Effector CD4-positive, alpha-beta T cell (primary cell): ENCODE measurements around the gene ZNF784.
"Not testable (repeated sequence)": the region's sequence is repeated elsewhere in the genome, so short reads cannot be mapped to it uniquely, and the experiment has no call there.

Experiments
- DNase-seq: peaks from one replicate; pipeline ENCODE4 v3.0.0-alpha.2; 2020

The ZNF784 gene

GRCh38 chr19:55602104-55603001 lies 22.0 kb downstream of the ZNF784 start:
- no peak for DNase-seq

DNA sequence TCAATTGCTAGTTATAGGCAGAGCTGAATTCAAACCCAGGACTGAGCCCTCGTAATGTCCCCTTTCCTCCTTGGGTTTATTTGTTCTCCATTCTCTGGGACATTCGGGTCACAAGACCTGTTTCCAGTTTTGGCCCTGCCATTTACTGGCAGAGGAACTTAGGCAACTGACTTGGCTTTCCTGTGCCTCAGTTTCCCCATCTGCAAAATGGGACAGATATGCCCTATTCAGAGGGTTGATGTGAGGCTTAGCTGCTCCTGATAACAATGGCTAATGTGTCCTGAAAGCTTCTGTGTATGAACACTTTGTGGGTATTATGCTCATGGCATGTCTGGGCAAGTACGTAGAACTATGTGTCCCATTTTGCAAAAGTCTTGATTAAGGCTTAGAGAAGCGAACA lies 23.3 kb downstream of the ZNF784 start:
- DNase-seq, result no peak

DNA sequence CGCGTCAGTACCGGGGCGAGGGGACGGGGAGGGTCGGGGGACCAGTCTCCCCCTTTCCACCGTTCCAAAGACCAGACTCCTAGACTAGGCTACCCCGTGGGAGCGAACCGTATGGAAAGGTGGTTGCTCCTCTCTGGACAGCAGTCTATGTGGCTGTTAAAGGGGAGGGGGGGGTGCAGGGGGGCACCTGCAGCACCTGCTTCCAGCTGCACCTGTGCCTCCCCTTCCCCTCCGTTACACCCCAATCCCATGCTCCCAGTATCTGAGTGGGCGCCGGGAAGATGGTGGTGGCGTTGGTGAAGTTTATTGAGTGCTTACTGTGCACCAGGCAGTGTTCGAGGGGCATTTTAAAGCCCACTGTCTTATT lies 23.7 kb downstream of the ZNF784 start:
- DNase-seq, result no peak

DNA sequence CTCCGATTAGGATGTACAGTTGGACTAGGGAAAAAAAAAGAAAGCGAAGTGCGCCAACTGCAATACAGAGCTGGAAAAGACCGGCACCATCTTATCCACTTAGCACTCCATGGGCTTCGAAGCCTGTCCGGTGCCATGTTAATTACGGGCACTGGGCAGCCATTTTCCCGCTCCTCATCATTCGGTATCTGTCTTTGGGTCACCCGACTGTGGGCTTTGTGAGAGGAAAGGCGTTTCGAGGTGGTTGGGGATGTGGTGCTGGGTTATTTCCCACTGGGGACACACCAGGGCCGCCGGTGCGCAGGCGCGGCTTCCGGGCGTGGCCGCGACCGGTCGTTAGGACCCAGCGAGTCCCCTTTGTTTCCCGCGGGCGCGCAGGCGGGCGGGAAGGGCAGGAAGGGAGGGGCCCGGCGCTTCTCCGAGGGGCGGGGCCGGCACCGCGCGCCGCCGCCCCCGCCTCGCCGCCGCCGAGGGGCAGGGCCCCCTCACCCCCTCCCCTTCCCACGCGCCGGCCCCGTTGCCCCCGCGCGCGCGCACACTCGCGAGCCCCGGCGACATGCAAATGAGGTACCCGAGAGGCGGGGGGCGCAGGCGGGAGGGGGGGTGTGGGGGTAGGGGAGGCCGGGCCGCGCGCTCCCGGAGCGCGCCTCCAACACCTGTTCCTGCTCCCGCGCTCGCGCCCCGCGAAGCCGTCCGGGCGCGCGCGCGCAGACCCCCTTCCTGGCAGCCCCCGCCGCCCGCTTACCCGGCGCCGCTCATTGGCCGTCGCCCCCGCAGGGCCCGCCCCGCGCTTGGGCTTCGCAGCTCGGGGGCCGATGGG lies 24.3 kb downstream of the ZNF784 start, which contains the start of gene ZNF524:
Gene ZNF524, plus strand, starts transcription at position 447 of the 820 bp plus-strand sequence. CDS start 1,825 bp downstream, outside the sequence.
- peak; percentile 77 for DNase-seq

DNA sequence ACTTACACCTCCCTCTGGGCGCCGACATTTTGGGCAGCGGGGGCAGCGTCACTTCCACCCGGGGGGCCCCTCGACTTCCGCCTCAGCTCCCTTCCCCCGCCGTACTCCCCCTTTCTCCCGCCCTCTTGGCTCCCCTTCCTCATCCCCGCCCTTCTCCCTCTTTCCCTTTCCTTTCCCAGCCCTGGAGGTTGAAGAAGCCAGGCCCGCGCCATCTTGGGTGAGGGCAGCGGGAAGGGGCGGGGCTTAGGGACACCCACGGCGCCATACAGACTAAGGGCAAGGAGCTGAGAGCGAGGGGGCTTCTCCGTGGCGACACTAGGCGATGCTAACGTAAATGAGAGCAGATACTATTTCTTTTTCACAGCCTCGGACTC lies 24.9 kb downstream of the ZNF784 start, which contains the start of gene FIZ1:
Gene FIZ1, minus strand, starts transcription at position 50 of the 374 bp plus-strand sequence. CDS start 1,652 bp downstream, outside the sequence.
- DNase-seq, result peak; percentile 92

DNA sequence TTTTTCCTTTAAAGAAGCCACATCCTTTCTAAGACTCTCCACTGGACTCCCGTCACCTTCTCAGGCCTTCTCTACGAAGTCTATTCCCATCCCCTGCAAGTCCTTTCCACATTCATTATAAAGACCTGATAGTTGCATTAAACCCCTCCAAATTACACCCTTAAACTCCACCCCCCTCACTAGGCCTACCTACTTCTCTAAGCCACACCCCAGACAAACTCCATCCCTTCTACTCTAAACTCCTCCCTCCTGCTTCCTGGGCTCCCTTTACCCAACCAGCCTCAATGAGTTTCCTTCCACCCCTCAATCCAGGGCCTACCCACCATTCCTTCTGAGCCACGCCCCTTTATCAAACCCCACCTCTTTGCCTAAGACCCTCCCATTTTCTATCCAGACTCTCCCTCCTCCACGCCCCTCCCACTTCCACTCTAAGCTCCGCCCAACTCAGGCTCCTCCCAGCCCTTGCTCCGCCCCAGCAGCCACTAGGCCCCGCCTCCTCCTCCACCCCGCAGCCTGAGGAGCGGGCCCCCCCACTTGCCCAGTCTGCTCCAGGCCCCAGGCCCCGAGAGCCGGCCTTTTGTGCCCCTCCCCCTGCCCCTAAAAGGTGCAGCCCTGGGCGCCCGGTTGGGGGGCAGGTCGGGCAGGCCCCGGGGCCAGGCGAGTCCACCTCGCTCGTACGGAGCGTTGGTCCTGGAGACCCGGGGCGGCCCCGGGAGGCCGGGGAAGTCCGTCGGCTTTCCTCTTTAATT lies 25.5 kb downstream of the ZNF784 start:
- peak; percentile 82 for DNase-seq

GRCh38 chr19:55598034-55598433 lies 26.3 kb downstream of the ZNF784 start:
- no peak for DNase-seq

- no peak for DNase-seq
Measured at GRCh38 chr19:55597501-55597921, 26.9 kb downstream of the ZNF784 start.

GRCh38 chr19:55596304-55596703 lies 28.1 kb downstream of the ZNF784 start:
- DNase-seq, result no peak

DNA sequence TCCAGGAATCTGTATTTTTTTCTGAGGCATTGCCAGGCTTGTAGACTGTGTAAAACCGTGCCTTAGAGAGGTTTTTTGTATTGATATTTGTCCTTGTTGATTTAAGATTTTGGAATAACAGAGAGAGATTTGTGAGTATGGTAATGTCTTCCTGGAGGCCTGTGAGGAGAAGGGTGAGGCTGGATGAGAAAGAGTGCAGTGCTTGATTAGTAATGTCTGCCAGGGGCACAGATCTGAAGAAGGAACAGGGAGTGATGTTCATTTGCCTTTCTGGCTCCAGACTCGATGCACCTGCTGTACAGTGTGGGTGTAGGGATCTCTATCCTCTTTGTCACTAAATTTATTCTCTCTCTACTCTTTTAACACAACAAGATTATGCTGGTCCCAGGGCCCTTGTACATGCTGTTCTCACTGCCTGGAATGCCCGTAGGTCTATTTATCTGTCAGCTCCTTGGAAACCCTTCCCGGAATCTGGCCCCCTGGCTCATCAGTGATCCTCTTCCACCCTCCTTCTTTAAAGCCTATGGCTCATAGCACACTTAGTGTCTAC lies 29.3 kb downstream of the ZNF784 start:
- no peak for DNase-seq

- no peak for DNase-seq
Measured at GRCh38 chr19:55593096-55593772, 31.1 kb downstream of the ZNF784 start.

- no peak for DNase-seq
Measured at GRCh38 chr19:55592391-55593090, 31.8 kb downstream of the ZNF784 start.

DNA sequence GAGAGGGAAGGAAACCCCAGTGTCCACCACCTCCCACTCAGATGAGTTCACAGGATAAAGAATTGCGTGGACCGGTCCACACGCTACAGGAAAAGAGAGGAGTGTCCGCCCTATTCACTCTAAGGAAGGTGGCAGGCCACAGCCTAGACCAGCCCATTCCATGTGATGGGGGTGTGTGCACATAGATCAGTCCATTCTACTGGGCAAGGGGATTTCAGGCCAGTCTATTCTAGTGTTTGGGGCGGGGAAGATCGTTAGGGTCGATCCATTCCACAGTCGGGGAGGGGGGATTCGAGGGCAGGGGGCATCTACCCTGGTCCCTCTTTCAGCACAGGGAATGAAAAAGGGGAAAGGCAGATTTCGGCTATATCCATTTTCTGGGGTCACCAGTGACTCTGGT lies 32.8 kb downstream of the ZNF784 start:
- no peak for DNase-seq

DNA sequence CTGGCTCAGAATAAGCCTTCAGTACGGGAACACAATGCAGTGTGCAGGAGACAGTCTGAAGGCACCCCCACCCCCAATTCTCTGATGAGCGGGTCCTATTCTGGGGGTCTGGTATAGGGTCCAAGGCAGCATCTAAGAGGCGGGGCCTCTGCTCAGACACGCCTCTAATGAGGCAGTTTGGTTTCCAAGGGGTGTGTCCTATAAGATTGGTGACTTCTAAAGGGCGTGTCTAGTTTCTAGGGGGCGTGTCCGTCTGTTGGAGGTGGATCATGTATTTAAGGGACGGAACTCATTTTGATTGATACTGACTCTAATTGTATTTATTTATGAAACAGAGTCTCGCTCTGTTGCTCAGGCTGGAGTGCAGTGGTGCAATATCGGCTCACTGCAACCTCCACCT lies 33.7 kb downstream of the ZNF784 start:
- DNase-seq, result no peak

DNA sequence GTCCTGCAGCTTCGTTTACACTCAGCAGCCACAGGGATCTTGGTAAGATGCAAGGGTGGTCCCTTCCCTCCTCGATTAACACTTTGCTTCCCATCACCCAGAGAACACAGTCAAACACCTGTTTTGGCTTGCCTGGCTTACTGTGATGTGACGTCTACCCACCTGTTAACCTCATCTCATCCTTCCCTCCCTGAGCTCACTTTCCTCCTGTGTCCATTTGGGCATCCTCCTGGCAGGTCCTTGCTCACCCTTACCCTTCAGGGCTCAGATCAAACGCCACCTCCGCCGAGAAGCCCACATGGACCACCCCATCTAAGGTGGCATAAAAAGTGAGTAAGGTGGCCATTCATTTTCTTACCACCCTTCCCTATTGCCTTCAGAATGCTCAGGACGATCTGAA lies 34.3 kb downstream of the ZNF784 start:
- DNase-seq, result no peak

- no peak for DNase-seq
Measured at GRCh38 chr19:55588738-55589137, 35.6 kb downstream of the ZNF784 start.

- peak; percentile 85 for DNase-seq
Measured at GRCh38 chr19:55586976-55587668, 37.2 kb downstream of the ZNF784 start.

DNA sequence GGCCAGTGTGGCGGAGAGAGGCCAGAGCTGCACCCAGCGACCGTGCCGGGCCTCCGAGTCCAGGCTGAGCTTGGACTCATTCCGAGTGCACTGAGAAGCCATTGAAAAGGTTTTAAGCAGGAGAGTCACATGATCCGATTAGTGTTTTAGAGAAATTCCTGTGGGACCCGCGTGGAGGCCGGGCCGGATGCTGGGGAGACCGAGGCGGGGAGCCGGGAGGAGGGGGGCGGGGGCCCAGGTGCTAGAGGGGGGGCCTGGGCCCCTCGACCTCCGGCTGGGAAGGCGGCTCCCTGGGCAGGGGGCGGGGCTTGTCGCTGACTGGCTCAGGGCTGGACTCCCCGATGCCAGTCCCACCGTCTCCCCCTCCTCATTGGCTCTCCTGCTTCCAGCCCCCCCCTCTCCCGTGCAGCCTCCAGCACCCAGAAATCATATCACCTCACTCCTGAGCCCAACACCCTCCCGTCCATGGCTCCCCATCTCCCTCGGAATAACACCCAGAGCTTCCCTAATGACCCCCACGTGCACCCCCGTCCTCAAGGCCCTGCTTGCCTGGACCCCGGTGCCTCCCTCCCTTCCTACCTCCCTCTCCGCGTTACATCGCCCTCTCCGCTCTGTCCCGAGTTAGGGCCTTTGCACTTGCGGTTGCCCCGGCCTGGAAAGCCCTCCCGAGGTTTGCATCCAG lies 38.6 kb downstream of the ZNF784 start:
- no peak for DNase-seq

- no peak for DNase-seq
Measured at GRCh38 chr19:55584871-55585270, 39.5 kb downstream of the ZNF784 start.

- DNase-seq, result not testable (repeated sequence)
Measured at GRCh38 chr19:55583897-55584296, 40.5 kb downstream of the ZNF784 start.
